ENCODE results near the gene OPRL1. TPM values are rescaled to one million over a fixed set of nuclear protein-coding genes. Genes with fewer than 3 reads are reported as not detected.

The OPRL1 gene
- polyA plus RNA-seq, 4 donors: 0.30 to 0.61 TPM; not detected in 2

GRCh38 chr20:64149809-64150560, 70.1 kb downstream of the OPRL1 start:
- H3K27me3 ChIP-seq (ENCODE audit: control insufficient read depth in 3 of 3, insufficient read depth in 3 of 3, low read length in 3 of 3): no peaks in the 10 kb centered on the region
- no peaks in the 10 kb centered on the region for H3K4me1 ChIP-seq (ENCODE audit: control insufficient read depth in 3 of 3, insufficient read depth in 2 of 3, low read depth in 1 of 3, low read length in 2 of 3)
- H3K36me3 ChIP-seq (ENCODE audit: control insufficient read depth in 3 of 3, insufficient read depth in 2 of 3, low read depth in 1 of 3, low read length in 3 of 3): no peaks in the 10 kb centered on the region
- no peak overlapping the region for H3K4me3 ChIP-seq (ENCODE audit: low read depth in 1 of 3, low read length in 3 of 3)
- WGBS, 3 donors: 88 to 92% (median 91%) methylated on average over 26 of the region's 26 CpGs
- peaks cover 4 to 10% of the 10 kb centered on the region in 2 donors for H3K9me3 ChIP-seq (ENCODE audit: control insufficient read depth in 2 of 2, insufficient read depth in 1 of 2, low read depth in 1 of 2, low read length in 1 of 2)
- H3K27ac ChIP-seq (ENCODE audit: low read depth in 1 of 3, low read length in 2 of 3): no peak overlapping the region
- FAIRE-seq (no peak), DNase-seq (no peak)

Other genes starting within 250 kb of the OPRL1 start
- 1 to 10 TPM in 3 of 4 donors, not detected in 1; 1.1 to 3.1 (median 2.6) TPM for gene ZBTB46, start 248.8 kb upstream of the OPRL1 start, polyA plus RNA-seq
- gene ABHD16B, start 218.6 kb upstream of the OPRL1 start, polyA plus RNA-seq: under 1 TPM in 2 of 4 donors, not detected in 2; 0.34 to 0.67 TPM
- 10 to 100 TPM; 65.6 to 87.7 (median 70.0) TPM for gene TPD52L2, start 214.8 kb upstream of the OPRL1 start, polyA plus RNA-seq
- gene DNAJC5, start 185.0 kb upstream of the OPRL1 start, polyA plus RNA-seq: 10 to 100 TPM; 20.6 to 52.3 (median 40.3) TPM
- 100 to 1,000 TPM in 1 of 4 donors, 10 to 100 TPM in 3; 47.1 to 131 (median 64.9) TPM for gene UCKL1, start 123.7 kb upstream of the OPRL1 start, polyA plus RNA-seq
- gene ZNF512B, start 110.2 kb upstream of the OPRL1 start, polyA plus RNA-seq: 1 to 10 TPM; 2.5 to 5.0 (median 3.6) TPM
- 1 to 10 TPM; 3.6 to 7.3 (median 5.2) TPM for gene SAMD10, start 100.4 kb upstream of the OPRL1 start, polyA plus RNA-seq
- 10 to 100 TPM; 35.3 to 61.2 (median 48.1) TPM for gene PRPF6, start 99.0 kb upstream of the OPRL1 start, polyA plus RNA-seq
- 1 to 10 TPM in 3 of 4 donors, under 1 TPM in 1; 0.91 to 2.4 (median 1.6) TPM for gene C20orf204, start 43.9 kb upstream of the OPRL1 start, polyA plus RNA-seq
- 10 to 100 TPM in 1 of 4 donors, 1 to 10 TPM in 2, under 1 TPM in 1; 0.67 to 26.8 (median 2.9) TPM for gene SOX18, start 30.4 kb upstream of the OPRL1 start, polyA plus RNA-seq
- 10 to 100 TPM in 2 of 4 donors, 1 to 10 TPM in 2; 7.8 to 28.5 (median 12.6) TPM for gene TCEA2, start 16.9 kb upstream of the OPRL1 start, polyA plus RNA-seq
- gene RGS19, start 564 bp upstream of the OPRL1 start, polyA plus RNA-seq: 10 to 100 TPM in 1 of 4 donors, 1 to 10 TPM in 3; 1.8 to 10.8 (median 6.2) TPM
- under 1 TPM in 1 of 4 donors, not detected in 3; 0.09 TPM for gene LKAAEAR1, start 4.3 kb downstream of the OPRL1 start, polyA plus RNA-seq
- gene NPBWR2, start 27.5 kb downstream of the OPRL1 start, polyA plus RNA-seq: not detected
- gene MYT1, start 84.4 kb downstream of the OPRL1 start, polyA plus RNA-seq: under 1 TPM in 2 of 4 donors, not detected in 2; 0.63 to 0.77 TPM
- 10 to 100 TPM; 15.7 to 80.0 (median 21.1) TPM for gene PCMTD2, start 175.7 kb downstream of the OPRL1 start, polyA plus RNA-seq